ENCODE results near the gene NME7.

GRCh38 chr1:169146576-169147214 is 220.9 kb downstream of the NME7 start:
- TF ChIP-seq CTCF (conservative IDR thresholded peaks at IDR 0.05; ENCODE audit: low read depth in 2 of 2) (no peak), STAT1 (IDR thresholded peaks at IDR 0.05; ENCODE audit: unreplicated experiment) (no peak)
